ENCODE measurements around the gene KIF5B.

DNA sequence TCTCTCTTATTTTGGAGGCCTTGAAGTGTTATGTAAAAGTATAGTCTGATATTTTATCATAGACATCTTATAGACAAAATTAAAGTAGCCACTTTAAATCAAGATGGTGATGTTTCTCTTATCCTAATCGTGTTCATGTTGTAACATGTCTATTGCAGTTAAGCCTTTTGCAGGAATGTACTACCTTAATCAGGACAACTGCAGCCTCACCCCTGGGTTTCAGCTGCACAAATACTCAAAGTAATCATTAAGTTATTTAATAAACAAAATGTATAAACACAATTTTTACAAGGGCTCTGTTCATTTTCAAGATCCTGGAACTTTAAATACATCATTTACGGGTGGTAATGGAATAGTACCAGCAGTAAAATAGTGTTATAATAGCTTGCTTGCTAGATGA is 14.4 kb upstream of the KIF5B start:
- TF ChIP-seq, protein P1, sequence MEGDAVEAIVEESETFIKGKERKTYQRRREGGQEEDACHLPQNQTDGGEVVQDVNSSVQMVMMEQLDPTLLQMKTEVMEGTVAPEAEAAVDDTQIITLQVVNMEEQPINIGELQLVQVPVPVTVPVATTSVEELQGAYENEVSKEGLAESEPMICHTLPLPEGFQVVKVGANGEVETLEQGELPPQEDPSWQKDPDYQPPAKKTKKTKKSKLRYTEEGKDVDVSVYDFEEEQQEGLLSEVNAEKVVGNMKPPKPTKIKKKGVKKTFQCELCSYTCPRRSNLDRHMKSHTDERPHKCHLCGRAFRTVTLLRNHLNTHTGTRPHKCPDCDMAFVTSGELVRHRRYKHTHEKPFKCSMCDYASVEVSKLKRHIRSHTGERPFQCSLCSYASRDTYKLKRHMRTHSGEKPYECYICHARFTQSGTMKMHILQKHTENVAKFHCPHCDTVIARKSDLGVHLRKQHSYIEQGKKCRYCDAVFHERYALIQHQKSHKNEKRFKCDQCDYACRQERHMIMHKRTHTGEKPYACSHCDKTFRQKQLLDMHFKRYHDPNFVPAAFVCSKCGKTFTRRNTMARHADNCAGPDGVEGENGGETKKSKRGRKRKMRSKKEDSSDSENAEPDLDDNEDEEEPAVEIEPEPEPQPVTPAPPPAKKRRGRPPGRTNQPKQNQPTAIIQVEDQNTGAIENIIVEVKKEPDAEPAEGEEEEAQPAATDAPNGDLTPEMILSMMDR (IDR thresholded peaks at IDR 0.05) = no peak
- no peak for TF ChIP-seq POLR2A (IDR thresholded peaks at IDR 0.05)

Measured in lower leg skin (tissue), 3 donors.